22Rv1 (cell line): ENCODE results near the gene NRCAM.
"Not testable (repeated sequence)": the region's sequence is repeated elsewhere in the genome, so short reads cannot be mapped to it uniquely, and the experiment has no call there.

ENCODE experiments used
- H3K27ac ChIP-seq: fragments of 450-650 bp; 2 replicates; pipeline ENCODE4 v1.5.1; 2017
- CTCF ChIP-seq: fragments of 450-650 bp; IDR thresholded peaks from 2 replicates; pipeline ENCODE4 v1.5.1; 2017; ENCODE audit warnings: mild to moderate bottlenecking
- ZFX ChIP-seq: fragments of 450-650 bp; IDR thresholded peaks from 2 replicates; pipeline ENCODE4 v1.6.1; 2017; ENCODE audit warnings: antibody characterized with exemption, borderline replicate concordance

The NRCAM gene

DNA sequence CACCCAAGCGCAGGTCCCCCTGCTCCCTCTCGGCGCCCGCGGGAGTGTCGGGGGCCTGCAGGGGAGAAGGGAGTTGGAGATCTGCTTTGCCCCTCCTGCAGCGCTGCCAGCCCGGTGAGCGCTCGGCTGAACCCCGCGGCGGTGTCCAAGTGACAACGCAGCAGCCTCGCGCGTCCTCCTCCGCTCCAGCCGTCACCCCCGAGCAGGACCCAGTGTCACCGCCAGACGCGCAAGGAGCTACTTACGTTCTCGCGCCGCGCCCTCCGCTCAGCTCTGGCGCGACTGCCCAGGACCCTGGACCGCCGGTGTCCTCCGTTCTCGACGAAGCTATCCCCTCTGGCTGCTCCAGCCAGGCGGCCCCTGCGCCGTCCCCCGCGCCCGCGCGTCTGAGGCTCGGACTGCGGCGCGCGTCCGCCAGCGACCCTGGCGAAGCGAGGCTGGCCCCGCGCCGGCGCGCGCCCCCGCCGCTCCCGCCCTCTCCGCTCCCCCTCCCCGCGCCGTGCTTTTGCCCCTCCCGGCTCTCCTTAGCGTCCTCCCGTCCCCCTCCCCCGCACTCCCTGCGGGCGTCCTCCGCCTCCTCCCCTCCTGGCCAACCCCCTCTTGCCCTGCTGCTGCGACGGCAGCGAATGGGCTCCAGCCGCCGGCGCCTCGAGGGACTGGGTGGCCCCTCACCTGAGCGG, at the start of gene NRCAM:
Gene NRCAM (minus strand): TSS at position 439 of the 680 bp plus-strand sequence. CDS start 216,372 bp downstream, outside the sequence.
- H3K27ac ChIP-seq = no peak within 1 kb of the TSS
- TF ChIP-seq CTCF (no peak), ZFX (no peak)

GRCh38 chr7:108504576-108504975, 48.3 kb upstream of the NRCAM start:
- not testable (repeated sequence) for H3K27ac ChIP-seq

GRCh38 chr7:108503112-108504026, 47.1 kb upstream of the NRCAM start:
- H3K27ac ChIP-seq = no peak overlapping the region

DNA sequence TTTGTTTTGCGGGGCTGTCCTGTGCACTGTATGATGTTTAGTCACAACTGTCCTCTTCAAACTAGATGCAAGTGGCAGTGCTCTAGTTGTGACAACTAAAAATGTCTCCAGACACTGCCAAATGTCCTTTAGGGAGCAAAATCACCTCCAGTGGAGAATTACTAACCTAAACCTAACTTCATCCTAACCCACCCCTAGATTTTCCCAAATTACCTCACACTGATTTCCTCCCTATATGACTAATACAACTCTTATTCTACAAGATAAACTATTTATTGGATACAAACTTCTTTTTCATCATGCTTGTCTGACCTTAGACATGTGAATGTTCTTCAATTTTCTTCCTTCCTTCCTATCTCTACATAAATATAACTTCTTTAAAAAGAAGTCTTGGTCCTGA, 43.3 kb upstream of the NRCAM start:
- H3K27ac ChIP-seq = no peak overlapping the region
- TF ChIP-seq CTCF (no peak), ZFX (no peak)

More at GRCh38 chr7:108503112-108504026, 47.1 kb upstream of the NRCAM start:
- no peak for TF ChIP-seq CTCF
- TF ChIP-seq ZFX = no peak

DNA sequence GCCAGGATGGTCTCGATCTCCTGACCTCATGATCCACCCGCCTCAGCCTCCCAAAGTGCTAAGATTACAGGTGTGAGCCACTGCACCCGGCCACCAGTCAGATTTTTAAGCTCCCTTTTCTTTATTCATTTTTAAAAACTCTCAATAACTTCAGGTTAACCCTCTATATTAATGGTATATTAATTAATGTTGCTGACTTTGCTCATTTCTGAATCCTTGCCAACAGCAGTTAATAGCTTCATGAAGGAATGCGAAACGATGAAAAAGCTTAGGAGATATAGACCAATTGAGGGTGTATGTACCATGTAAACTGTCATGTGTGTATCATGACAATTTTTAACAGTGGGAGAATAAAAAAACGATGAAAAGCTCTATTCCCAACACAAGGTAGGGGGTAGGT, 42.2 kb upstream of the NRCAM start:
- no peak overlapping the region for H3K27ac ChIP-seq
- TF ChIP-seq ZFX (no peak), CTCF (no peak)

DNA sequence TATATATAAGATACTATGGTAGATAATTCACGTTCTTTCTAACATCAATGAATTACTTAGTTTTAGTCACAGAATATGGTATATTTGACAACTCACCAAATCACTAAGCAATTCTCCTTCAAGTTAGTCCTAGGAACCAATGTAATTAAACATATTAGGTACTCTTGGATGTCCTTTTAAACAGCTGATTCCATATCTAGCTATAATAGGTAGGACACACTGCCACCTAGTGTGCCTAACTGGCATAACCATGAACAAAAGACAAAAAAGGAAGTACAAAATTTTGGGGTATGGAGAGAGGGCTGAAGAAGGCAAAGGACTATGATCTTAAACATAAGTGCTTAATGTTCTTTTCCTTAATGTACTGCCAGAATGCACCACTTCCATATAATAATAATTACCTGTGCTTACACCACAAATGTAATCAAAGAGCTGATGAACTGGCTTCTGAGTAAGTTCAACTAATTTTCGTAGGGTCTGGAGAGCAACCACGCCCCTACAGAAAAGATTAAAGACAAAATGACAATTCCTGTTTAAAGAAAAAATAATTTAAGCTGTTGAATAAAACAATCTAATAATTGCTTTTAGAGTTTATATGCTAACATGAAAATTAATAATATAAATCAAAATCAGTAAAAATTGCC, 41.0 kb upstream of the NRCAM start:
- H3K27ac ChIP-seq = no peak overlapping the region
- TF ChIP-seq ZFX = no peak
- TF ChIP-seq CTCF = peak; percentile 96

GRCh38 chr7:108492742-108493141, 36.5 kb upstream of the NRCAM start:
- TF ChIP-seq ZFX = no peak
- TF ChIP-seq CTCF = no peak

More at GRCh38 chr7:108492742-108493141, 36.5 kb upstream of the NRCAM start:
- no peak overlapping the region for H3K27ac ChIP-seq
